H1 (cell line): ENCODE data around the gene COPG1. TPM values are rescaled to one million over a fixed set of nuclear protein-coding genes. Genes with fewer than 3 reads are reported as not detected.

Experiments used
- CBX8 ChIP-seq: fragments of 300-800, 300-1000 bp; sonication (generic); IDR thresholded peaks from 2 replicates; pipeline ENCODE4 v1.7.1; 2016; ENCODE audit warnings: low read depth, low read length, borderline replicate concordance
- CHD7 ChIP-seq: fragments of 300-600 bp; sonication (generic); IDR thresholded peaks from 2 replicates; pipeline ENCODE4 v1.7.1; 2012; ENCODE audit warnings: low read length, moderate library complexity, mild to moderate bottlenecking, inconsistent platforms; ENCODE audit not compliant: insufficient replicate concordance
- CREB1 ChIP-seq: IDR thresholded peaks from 2 replicates; pipeline ENCODE4 v1.6.1; 2012; ENCODE audit warnings: inconsistent platforms
- EP300 ChIP-seq, 2 experiments: IDR thresholded peaks; 1 replicate in 1 of 2; 2 replicates in 1 of 2; pipeline ENCODE4 v1.6.1; 2011 to 2012; ENCODE audit warnings: low read depth in 2 of 2, low read length in 2 of 2, mild to moderate bottlenecking in 2 of 2, borderline replicate concordance in 1 of 2, inconsistent platforms in 1 of 2, moderate library complexity in 1 of 2
- GABPA ChIP-seq: IDR thresholded peaks from 2 replicates; pipeline ENCODE4 v1.6.1; 2011; ENCODE audit warnings: mild to moderate bottlenecking, low read length, moderate library complexity, borderline replicate concordance; ENCODE audit not compliant: insufficient read depth
- HDAC6 ChIP-seq: IDR thresholded peaks from one replicate; pipeline ENCODE4 v1.7.1; 2012; ENCODE audit warnings: low read depth, mild to moderate bottlenecking, inconsistent platforms, low read length, moderate library complexity
- JUN ChIP-seq: IDR thresholded peaks from 2 replicates; pipeline ENCODE4 v1.6.1; 2011; ENCODE audit warnings: low read depth, mild to moderate bottlenecking, improper control_type of control experiment, low read length
- KDM1A ChIP-seq: fragments of 200-600, 300-600 bp; sonication (generic); IDR thresholded peaks from 2 replicates; pipeline ENCODE4 v1.7.1; 2016; ENCODE audit warnings: mild to moderate bottlenecking, low read length, borderline replicate concordance
- NANOG ChIP-seq: IDR thresholded peaks from 2 replicates; pipeline ENCODE4 v1.6.1; 2011; ENCODE audit warnings: low read length, low read depth, mild to moderate bottlenecking, inconsistent platforms; ENCODE audit not compliant: insufficient read depth, poor library complexity, severe bottlenecking
- polyA plus RNA-seq, 7 experiments: library from polyadenylated mRNA; depleted of rRNA in 3 of 7; stranded (reverse) in 5 of 7; unstranded in 2 of 7; fragments of >200 nt in 5 of 7; fragments of 200-250 nt in 2 of 7; gene quantifications; 1 replicate in 5 of 7; 2 replicates in 1 of 7; 4 replicates in 1 of 7; pipeline versions ENCODE4 v1.2.1 to v1.2.3, GENCODE V29; 2011 to 2013; ENCODE audit warnings: missing spikeins in 2 of 7, mixed read lengths in 2 of 7
- total RNA-seq: library from RNA; stranded (reverse); fragmentation: NEBNext Ultra II Directional; extraction: Animal tissue kit (Norgen Biotek cat#: 25700); gene quantifications from 2 replicates; pipeline ENCODE4 v1.2.1, GENCODE V29; 2021
- TF ChIP-seq, protein P1 (sequence below): IDR thresholded peaks from 2 replicates; pipeline ENCODE4 v1.6.1; 2012; ENCODE audit warnings: low read length, inconsistent platforms

The COPG1 gene
- total and polyA plus RNA-seq, 2 of the 8 experiments (the other 6 are each of a cell fraction or from before 2014, with no cell fraction given) = 52.7 to 106 TPM

DNA sequence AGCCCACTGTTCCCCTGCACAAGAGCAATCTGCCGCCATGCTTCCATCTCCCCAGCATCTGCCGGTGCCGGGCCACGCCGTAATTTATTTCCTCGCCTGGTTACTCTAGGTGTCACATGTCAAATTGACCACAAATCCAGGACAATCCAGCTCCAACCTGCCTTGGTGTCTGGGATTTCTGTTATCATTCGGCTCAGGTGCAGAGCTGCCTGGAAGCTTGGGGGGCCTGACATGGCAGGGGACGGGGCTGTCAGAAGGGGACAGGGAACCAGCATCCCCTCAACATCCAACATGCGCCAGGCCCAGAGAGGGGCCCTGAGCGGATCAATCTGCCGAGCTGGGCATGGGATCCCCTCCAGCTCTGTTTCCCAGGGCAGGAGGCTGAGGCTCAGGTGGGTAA, 77.2 kb downstream of the COPG1 start (continued):
- TF ChIP-seq CHD7 (no peak), GABPA (no peak), HDAC6 (no peak), CREB1 (no peak), KDM1A (no peak), NANOG (no peak), JUN (no peak), EP300 (IDR thresholded peaks at IDR 0.05; ENCODE audit: borderline replicate concordance in 1 of 2, low read depth in 2 of 2, low read length in 2 of 2) (no peak), CBX8 (no peak)
- TF ChIP-seq, protein P1, sequence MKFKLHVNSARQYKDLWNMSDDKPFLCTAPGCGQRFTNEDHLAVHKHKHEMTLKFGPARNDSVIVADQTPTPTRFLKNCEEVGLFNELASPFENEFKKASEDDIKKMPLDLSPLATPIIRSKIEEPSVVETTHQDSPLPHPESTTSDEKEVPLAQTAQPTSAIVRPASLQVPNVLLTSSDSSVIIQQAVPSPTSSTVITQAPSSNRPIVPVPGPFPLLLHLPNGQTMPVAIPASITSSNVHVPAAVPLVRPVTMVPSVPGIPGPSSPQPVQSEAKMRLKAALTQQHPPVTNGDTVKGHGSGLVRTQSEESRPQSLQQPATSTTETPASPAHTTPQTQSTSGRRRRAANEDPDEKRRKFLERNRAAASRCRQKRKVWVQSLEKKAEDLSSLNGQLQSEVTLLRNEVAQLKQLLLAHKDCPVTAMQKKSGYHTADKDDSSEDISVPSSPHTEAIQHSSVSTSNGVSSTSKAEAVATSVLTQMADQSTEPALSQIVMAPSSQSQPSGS = no peak
- TF ChIP-seq, all 59 proteins: peak for 0
